ENCODE measurements around the gene PDK2.

DNA sequence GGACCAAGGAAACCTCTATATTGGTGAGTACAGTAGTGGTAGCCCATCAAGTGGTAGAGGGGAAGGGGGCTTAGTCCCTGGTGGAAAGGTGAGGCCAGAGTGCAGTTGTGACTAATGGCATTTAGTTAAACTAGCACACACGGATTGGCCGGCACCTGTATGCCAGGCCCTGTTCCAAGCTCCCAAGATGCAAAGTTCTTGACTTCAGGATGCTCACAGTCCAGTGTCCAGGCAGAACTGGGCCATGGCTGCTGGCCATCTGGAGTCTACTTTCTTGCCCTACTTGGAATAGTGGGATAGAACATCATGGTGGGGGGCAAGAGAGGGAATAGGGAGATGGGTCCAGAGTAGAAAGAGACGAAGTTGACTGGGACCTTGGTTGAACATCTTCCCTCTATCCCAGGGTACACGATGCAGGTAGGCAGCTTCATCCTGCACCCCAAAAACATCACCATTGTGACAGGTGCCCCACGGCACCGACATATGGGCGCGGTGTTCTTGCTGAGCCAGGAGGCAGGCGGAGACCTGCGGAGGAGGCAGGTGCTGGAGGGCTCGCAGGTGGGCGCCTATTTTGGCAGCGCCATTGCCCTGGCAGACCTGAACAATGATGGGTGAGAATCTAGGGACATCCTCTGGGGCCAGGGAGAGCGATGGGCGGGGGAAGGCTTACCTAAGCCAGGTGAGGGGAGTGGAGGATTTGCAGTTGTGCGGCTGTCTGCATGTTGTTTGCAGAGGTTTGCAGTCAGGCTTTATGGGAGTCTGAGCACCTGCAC, 24.1 kb upstream of the PDK2 start:
- TF ChIP-seq EZH2 (IDR thresholded peaks at IDR 0.05; ENCODE audit: borderline replicate concordance, low read depth, low read length, severe bottlenecking): no peak
- TF ChIP-seq, protein P1, sequence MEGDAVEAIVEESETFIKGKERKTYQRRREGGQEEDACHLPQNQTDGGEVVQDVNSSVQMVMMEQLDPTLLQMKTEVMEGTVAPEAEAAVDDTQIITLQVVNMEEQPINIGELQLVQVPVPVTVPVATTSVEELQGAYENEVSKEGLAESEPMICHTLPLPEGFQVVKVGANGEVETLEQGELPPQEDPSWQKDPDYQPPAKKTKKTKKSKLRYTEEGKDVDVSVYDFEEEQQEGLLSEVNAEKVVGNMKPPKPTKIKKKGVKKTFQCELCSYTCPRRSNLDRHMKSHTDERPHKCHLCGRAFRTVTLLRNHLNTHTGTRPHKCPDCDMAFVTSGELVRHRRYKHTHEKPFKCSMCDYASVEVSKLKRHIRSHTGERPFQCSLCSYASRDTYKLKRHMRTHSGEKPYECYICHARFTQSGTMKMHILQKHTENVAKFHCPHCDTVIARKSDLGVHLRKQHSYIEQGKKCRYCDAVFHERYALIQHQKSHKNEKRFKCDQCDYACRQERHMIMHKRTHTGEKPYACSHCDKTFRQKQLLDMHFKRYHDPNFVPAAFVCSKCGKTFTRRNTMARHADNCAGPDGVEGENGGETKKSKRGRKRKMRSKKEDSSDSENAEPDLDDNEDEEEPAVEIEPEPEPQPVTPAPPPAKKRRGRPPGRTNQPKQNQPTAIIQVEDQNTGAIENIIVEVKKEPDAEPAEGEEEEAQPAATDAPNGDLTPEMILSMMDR (IDR thresholded peaks at IDR 0.05; ENCODE audit: borderline replicate concordance, extremely low read depth, low read length, poor library complexity, severe bottlenecking): no peak
